Naive thymus-derived CD8-positive, alpha-beta T cell (primary cell): ENCODE measurements around the gene HRH3. TPM values are rescaled to one million over a fixed set of nuclear protein-coding genes. Genes with fewer than 3 reads are reported as not detected.

ENCODE experiments used
- ATAC-seq, 2 donors: fragments of 150-1000 bp; cut with Tn5 transposase in 1 of 2; sonication (Bioruptor Pico), chemical (Tn5 transposase) in 1 of 2; 1 replicate in 1 of 2; 2 replicates in 1 of 2; pipeline ENCODE4 v1.10.0; 2021; ENCODE audit warnings: mild to moderate bottlenecking in 2 of 2, moderate library complexity in 2 of 2
- POLR2A ChIA-PET: fragments of 350-600 bp; sonication (Branson Sonifier 250); formaldehyde crosslinking; loops from one replicate; lab custom pipeline; 2021; ENCODE audit warnings: antibody characterized with exemption; lab: Charles Lee
- DNase-seq, 10 donors: peaks; one replicate each; pipeline versions ENCODE4 v3.0.0 to v3.0.0-alpha.2; 2020 to 2022
- H3K27ac Mint-ChIP-seq, 10 donors: one replicate each; pipeline ENCODE4 v1.8.0; 2020 to 2022; ENCODE audit warnings: mild to moderate bottlenecking in 10 of 10, mixed read lengths in 10 of 10, moderate library complexity in 4 of 10, inconsistent platforms in 1 of 10
- H3K27me3 Mint-ChIP-seq, 5 donors: one replicate each; pipeline ENCODE4 v1.8.0; 2021 to 2022; ENCODE audit warnings: mixed read lengths in 5 of 5
- H3K36me3 Mint-ChIP-seq, 3 donors: one replicate each; pipeline ENCODE4 v1.8.0; 2020 to 2022; ENCODE audit warnings: mixed read lengths in 3 of 3, mild to moderate bottlenecking in 2 of 3, inconsistent platforms in 1 of 3
- H3K4me1 Mint-ChIP-seq, 4 donors: one replicate each; pipeline ENCODE4 v1.8.0; 2021 to 2022; ENCODE audit warnings: mixed read lengths in 4 of 4
- H3K4me3 Mint-ChIP-seq, 10 donors: one replicate each; pipeline ENCODE4 v1.8.0; 2020 to 2022; ENCODE audit warnings: mild to moderate bottlenecking in 10 of 10, mixed read lengths in 10 of 10, moderate library complexity in 6 of 10, inconsistent platforms in 1 of 10
- H3K9me3 Mint-ChIP-seq, 9 donors: one replicate each; pipeline ENCODE4 v1.8.0; 2020 to 2022; ENCODE audit warnings: mixed read lengths in 9 of 9, mild to moderate bottlenecking in 3 of 9, inconsistent platforms in 1 of 9, moderate library complexity in 1 of 9
- polyA plus RNA-seq, 3 donors: library from polyadenylated mRNA; unstranded; fragments of 300-500 nt; fragmentation: Illumina TruSeq; gene quantifications; one replicate each; pipeline ENCODE4 v1.2.3, GENCODE V29; 2021
- total RNA-seq, 8 experiments: library from RNA in 2 of 8; stranded (reverse) in 2 of 8; gene quantifications; one replicate each; pipeline ENCODE4 v1.2.3 and lab custom pipeline; 2021 to 2026

Gene HRH3
- total and polyA plus RNA-seq, 5 experiments from 2014 or later, result not detected

GRCh38 chr20:62198496-62198895 lies 21.6 kb downstream of the HRH3 start:
- H3K27me3 Mint-ChIP-seq, result no peaks in the 10 kb centered on the region
- DNase-seq (no peak), ATAC-seq (no peak)
- H3K9me3 Mint-ChIP-seq, result no peaks in the 10 kb centered on the region
- H3K4me3 Mint-ChIP-seq, result no peak overlapping the region
- H3K27ac Mint-ChIP-seq, result no peak overlapping the region
- H3K4me1 Mint-ChIP-seq, result peaks cover 5 to 18% (median 9%) of the 10 kb centered on the region in 4 donors
- peaks cover 0 to 69% (median 18%) of the 10 kb centered on the region in 3 donors for H3K36me3 Mint-ChIP-seq
- POLR2A ChIA-PET, result no interaction called here

GRCh38 chr20:62197801-62198200 lies 22.3 kb downstream of the HRH3 start:
- POLR2A ChIA-PET, result no interaction called here
- peaks cover 0 to 68% (median 17%) of the 10 kb centered on the region in 3 donors for H3K36me3 Mint-ChIP-seq
- no peaks in the 10 kb centered on the region for H3K9me3 Mint-ChIP-seq
- H3K4me3 Mint-ChIP-seq, result no peak overlapping the region
- DNase-seq, result no peak
- no peak overlapping the region for H3K27ac Mint-ChIP-seq
- H3K4me1 Mint-ChIP-seq, result peaks cover 3 to 16% (median 8%) of the 10 kb centered on the region in 4 donors
- ATAC-seq, result no peak
- no peaks in the 10 kb centered on the region for H3K27me3 Mint-ChIP-seq

GRCh38 chr20:62197311-62197710 lies 22.8 kb downstream of the HRH3 start:
- peaks cover 0 to 63% (median 17%) of the 10 kb centered on the region in 3 donors for H3K36me3 Mint-ChIP-seq
- POLR2A ChIA-PET, result no interaction called here
- no peaks in the 10 kb centered on the region for H3K9me3 Mint-ChIP-seq
- H3K27me3 Mint-ChIP-seq, result no peaks in the 10 kb centered on the region
- no peak overlapping the region for H3K4me3 Mint-ChIP-seq
- ATAC-seq (no peak), DNase-seq (no peak)
- H3K4me1 Mint-ChIP-seq, result peaks cover 3 to 16% (median 8%) of the 10 kb centered on the region in 4 donors
- H3K27ac Mint-ChIP-seq, result no peak overlapping the region

- Mint-ChIP-seq H3K4me1 (peaks cover 0 to 16% (median 7%) of the 10 kb centered on the region in 4 donors), H3K4me3 (no peak overlapping the region), H3K36me3 (peaks cover 0 to 55% (median 17%) of the 10 kb centered on the region in 3 donors), H3K9me3 (no peaks in the 10 kb centered on the region), H3K27ac (no peak overlapping the region), H3K27me3 (no peaks in the 10 kb centered on the region)
- POLR2A ChIA-PET, result no interaction called here
- DNase-seq (no peak), ATAC-seq (no peak)
These were observed 23.8 kb downstream of the HRH3 start for GRCh38 chr20:62196286-62196685.

GRCh38 chr20:62195736-62196135 lies 24.3 kb downstream of the HRH3 start:
- Mint-ChIP-seq H3K4me1 (peaks cover 0 to 16% (median 8%) of the 10 kb centered on the region in 4 donors), H3K4me3 (no peak overlapping the region), H3K27ac (peak overlapping the region in 2 of 10 donors; percentile 87 to 89), H3K27me3 (no peaks in the 10 kb centered on the region), H3K9me3 (no peaks in the 10 kb centered on the region), H3K36me3 (peaks cover 0 to 53% (median 17%) of the 10 kb centered on the region in 3 donors)
- POLR2A ChIA-PET, result no interaction called here
- DNase-seq (no peak), ATAC-seq (no peak)

- POLR2A ChIA-PET, result no interaction called here
- peaks cover 0 to 53% (median 18%) of the 10 kb centered on the region in 3 donors for H3K36me3 Mint-ChIP-seq
These were observed 25.0 kb downstream of the HRH3 start for GRCh38 chr20:62195075-62195405.

GRCh38 chr20:62193079-62194025 lies 26.7 kb downstream of the HRH3 start:
- DNase-seq (no peak), ATAC-seq (no peak)
- POLR2A ChIA-PET, result interaction anchor here (0.9 kb wide), 1 partner anchor 45 kb away, joined by 3 read pairs; the partner anchor contains the start of gene OSBPL2
- Mint-ChIP-seq H3K4me3 (no peak overlapping the region), H3K27ac (peak overlapping the region in 2 of 10 donors; percentile 37 to 52), H3K4me1 (peaks cover 1 to 19% (median 13%) of the 10 kb centered on the region in 4 donors), H3K9me3 (no peaks in the 10 kb centered on the region), H3K36me3 (peaks cover 0 to 48% (median 11%) of the 10 kb centered on the region in 3 donors), H3K27me3 (no peaks in the 10 kb centered on the region)

More at GRCh38 chr20:62195075-62195405, 25.0 kb downstream of the HRH3 start:
- ATAC-seq, result peak in 1 of 2 donors; percentile 27
- H3K4me3 Mint-ChIP-seq, result peak overlapping the region in 2 of 10 donors; percentile 19 to 47
- no peak for DNase-seq
- peak overlapping the region in 6 of 10 donors; percentile 27 to 76 (median 70) for H3K27ac Mint-ChIP-seq
- H3K27me3 Mint-ChIP-seq, result no peaks in the 10 kb centered on the region
- no peaks in the 10 kb centered on the region for H3K9me3 Mint-ChIP-seq
- peaks cover 0 to 16% (median 11%) of the 10 kb centered on the region in 4 donors for H3K4me1 Mint-ChIP-seq

GRCh38 chr20:62192635-62193034 lies 27.4 kb downstream of the HRH3 start:
- no peaks in the 10 kb centered on the region for H3K27me3 Mint-ChIP-seq
- H3K27ac Mint-ChIP-seq, result no peak overlapping the region
- peaks cover 4 to 23% (median 16%) of the 10 kb centered on the region in 4 donors for H3K4me1 Mint-ChIP-seq
- POLR2A ChIA-PET, result interaction anchor here (0.9 kb wide), 1 partner anchor 45 kb away, joined by 3 read pairs; the partner anchor contains the start of gene OSBPL2
- no peak overlapping the region for H3K4me3 Mint-ChIP-seq
- DNase-seq (no peak), ATAC-seq (no peak)
- peaks cover 0 to 44% (median 11%) of the 10 kb centered on the region in 3 donors for H3K36me3 Mint-ChIP-seq
- H3K9me3 Mint-ChIP-seq, result no peaks in the 10 kb centered on the region

GRCh38 chr20:62191781-62192559 lies 28.1 kb downstream of the HRH3 start:
- peaks cover 9 to 29% (median 20%) of the 10 kb centered on the region in 4 donors for H3K4me1 Mint-ChIP-seq
- ATAC-seq, result no peak
- H3K27ac Mint-ChIP-seq, result no peak overlapping the region
- DNase-seq, result no peak
- no peak overlapping the region for H3K4me3 Mint-ChIP-seq
- H3K9me3 Mint-ChIP-seq, result no peaks in the 10 kb centered on the region
- H3K36me3 Mint-ChIP-seq, result peaks cover 0 to 44% (median 11%) of the 10 kb centered on the region in 3 donors
- H3K27me3 Mint-ChIP-seq, result no peaks in the 10 kb centered on the region
- POLR2A ChIA-PET, result interaction anchor here (0.9 kb wide), 1 partner anchor 46 kb away, joined by 3 read pairs; the partner anchor contains the start of gene OSBPL2

GRCh38 chr20:62190639-62191411 lies 29.3 kb downstream of the HRH3 start:
- no peak overlapping the region for H3K4me3 Mint-ChIP-seq
- H3K9me3 Mint-ChIP-seq, result no peaks in the 10 kb centered on the region
- peaks cover 17 to 37% (median 26%) of the 10 kb centered on the region in 4 donors for H3K4me1 Mint-ChIP-seq
- peak overlapping the region in 3 of 10 donors; percentile 14 to 71 (median 43) for H3K27ac Mint-ChIP-seq
- no peaks in the 10 kb centered on the region for H3K27me3 Mint-ChIP-seq
- DNase-seq (no peak), ATAC-seq (no peak)
- POLR2A ChIA-PET, result no interaction called here
- peaks cover 0 to 39% (median 10%) of the 10 kb centered on the region in 3 donors for H3K36me3 Mint-ChIP-seq

GRCh38 chr20:62186887-62187866 lies 32.9 kb downstream of the HRH3 start:
- Mint-ChIP-seq H3K27me3 (peaks cover 0 to 2% (median 0%) of the 10 kb centered on the region in 5 donors), H3K9me3 (no peaks in the 10 kb centered on the region), H3K4me1 (peaks cover 15 to 56% (median 41%) of the 10 kb centered on the region in 4 donors), H3K4me3 (peak overlapping the region in 2 of 10 donors; percentile 28 to 58), H3K36me3 (peaks cover 0 to 22% (median 7%) of the 10 kb centered on the region in 3 donors), H3K27ac (peak overlapping the region in 7 of 10 donors; percentile 4 to 85 (median 37))
- DNase-seq (no peak), ATAC-seq (no peak)
- POLR2A ChIA-PET, result interaction anchor here (0.7 kb wide), 1 partner anchor 361 kb away, joined by 3 read pairs; no protein-coding TSS in a partner anchor
